Anterior cingulate cortex (tissue), 58 donors: ENCODE measurements around the gene CRADD.

Source experiments
- DNase-seq, 58 donors: peaks; one replicate each; lab custom pipeline; 2025; lab: John Stamatoyannopoulos, UW

CRADD gene

DNA sequence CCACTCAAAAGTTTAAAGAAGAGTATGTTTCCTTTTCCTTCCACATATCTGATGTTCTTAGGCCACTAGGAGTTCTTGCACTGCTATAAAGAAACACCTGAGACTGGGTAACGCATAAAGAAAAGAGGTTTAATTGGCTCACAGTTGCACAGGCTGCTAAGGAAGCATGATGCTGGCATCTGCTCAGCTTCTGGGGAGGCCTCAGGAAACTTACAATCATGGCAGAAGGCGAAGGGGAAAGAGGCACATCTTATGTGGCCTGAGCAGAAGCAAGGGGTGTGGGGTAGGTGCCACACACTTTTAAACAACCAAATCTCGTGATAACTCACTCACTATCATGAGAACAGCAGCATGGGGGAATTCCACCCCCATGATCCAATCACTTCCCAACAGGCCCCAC lies 7.7 kb upstream of the CRADD start:
- DNase-seq, result no peak

DNA sequence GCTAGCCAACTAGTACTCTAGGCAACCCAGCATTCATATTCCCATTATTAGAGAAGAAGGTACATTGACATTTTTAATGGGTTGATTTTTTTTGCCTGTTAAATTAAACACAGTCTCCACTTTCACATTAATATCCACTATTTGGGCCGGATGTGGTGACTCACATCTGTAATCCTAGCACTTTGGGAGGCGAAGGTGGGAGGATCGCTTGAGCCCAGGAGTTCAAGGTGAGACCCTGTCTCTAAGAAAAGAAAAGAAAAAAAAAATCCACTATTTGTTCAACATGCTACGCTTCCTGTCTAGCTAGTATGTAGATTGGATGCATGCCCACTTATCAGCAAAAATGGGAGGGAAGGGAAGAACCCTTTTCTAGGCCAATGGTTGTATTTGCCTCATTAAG lies 7.1 kb upstream of the CRADD start:
- DNase-seq, result no peak

DNA sequence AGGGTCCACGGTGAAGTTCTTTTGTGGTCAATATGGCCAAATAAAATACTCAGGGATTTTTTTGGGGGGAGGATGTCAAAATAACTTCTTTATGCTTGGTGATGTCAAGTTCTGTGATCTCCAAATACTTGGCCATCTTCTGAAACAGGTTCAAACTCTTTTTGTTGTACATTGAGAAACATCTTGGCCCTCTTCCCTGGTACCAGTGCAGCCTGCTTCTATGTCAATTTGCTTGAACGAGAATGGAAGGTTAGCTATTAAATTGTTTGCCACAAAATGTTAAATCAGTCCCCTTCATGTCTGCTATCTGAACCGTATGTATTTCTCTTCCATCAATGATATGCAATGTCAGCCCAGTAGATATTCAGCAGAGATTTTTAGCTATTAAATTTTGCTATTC lies 6.1 kb upstream of the CRADD start:
- DNase-seq, result no peak

DNA sequence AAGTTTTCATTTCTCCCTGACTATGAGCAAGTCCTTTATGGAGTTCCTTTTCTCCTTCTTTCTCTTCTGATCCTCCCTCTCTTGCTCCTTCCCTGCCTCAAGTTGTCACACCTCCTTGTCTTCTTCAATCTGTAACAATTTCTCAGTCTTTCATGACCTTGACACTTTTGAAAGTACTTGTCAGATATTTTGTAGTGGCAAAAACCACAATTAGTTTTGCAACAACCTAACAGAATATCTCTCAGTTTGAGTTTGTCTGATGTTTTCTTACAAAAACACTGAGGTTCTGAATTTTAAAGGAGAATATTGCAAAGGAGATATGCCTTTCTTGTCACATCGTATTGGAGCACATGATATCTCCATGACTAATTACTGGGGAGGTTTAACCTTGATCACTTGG lies 4.1 kb upstream of the CRADD start:
- DNase-seq, result no peak

DNA sequence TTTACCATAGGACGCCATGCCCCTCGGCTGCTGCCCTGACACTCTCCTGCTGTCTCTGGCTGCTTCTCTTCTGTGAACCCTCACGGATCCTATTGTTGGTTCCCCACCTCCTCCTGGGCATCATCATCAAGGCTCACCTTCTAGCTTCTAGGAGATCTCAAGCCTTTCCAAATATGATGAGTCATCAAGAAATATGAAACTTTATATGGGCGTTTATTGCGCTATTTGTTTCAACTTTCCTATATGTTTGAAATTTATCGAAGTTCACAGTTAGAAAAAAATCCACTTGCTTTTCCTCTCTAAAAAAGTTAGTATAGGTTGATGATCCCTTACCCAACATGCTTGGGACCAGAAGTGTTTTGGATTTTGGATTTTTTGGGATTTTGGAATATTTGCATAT lies 2.8 kb upstream of the CRADD start:
- DNase-seq, result no peak

DNA sequence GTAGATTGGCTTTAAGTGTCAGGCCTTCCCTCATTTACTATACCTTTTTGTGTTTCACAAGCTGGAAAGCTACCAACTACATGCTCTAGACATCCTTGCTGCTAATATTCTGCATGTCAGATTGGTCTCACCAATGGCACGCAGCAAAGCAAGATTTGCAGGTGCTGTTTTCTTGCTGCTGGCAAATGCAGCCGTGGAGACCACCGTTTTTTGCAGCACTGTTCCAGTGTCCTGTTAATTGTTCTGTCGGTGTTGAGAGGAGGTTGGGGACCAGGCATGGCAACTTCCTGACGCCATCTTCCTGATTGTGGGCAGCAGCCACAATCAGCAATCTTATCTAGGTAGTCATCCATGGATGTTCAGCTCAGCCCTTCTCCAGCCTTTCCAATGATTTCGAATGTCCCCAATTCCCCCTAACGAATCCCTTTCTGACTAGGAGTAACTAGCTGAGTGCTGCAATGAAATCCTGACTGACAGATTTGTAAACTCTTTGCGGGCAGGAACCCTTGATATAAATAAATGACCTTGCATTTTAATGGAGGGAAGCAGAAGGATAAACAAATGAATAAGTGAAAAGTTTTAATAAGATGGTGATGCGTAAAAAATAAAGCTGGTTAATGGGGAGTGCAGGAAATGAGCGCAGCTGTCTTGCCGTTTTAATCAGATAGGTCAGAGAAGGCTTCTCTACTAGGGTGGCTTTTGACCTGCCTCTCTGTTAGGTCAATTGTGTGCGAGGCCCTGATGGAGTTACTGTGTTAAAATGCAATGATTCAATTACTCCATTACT lies 574 bp upstream of the CRADD start:
- peak in 1 of 58 donors; percentile 2 for DNase-seq

DNA sequence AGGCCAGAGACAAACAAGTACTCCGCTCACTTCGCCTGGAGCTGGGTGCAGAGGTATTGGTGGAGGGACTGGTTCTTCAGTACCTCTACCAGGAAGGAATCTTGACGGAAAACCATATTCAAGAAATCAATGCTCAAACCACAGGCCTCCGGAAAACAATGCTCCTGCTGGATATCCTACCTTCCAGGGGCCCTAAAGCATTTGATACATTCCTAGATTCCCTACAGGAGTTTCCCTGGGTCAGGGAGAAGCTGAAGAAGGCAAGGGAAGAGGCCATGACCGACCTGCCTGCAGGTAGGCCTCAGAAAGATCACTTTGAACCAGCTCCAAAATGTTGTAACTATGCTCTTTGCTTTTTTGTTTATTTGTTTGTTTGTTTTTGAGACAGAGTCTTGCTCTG lies 1.6 kb downstream of the CRADD start:
- DNase-seq, result no peak

DNA sequence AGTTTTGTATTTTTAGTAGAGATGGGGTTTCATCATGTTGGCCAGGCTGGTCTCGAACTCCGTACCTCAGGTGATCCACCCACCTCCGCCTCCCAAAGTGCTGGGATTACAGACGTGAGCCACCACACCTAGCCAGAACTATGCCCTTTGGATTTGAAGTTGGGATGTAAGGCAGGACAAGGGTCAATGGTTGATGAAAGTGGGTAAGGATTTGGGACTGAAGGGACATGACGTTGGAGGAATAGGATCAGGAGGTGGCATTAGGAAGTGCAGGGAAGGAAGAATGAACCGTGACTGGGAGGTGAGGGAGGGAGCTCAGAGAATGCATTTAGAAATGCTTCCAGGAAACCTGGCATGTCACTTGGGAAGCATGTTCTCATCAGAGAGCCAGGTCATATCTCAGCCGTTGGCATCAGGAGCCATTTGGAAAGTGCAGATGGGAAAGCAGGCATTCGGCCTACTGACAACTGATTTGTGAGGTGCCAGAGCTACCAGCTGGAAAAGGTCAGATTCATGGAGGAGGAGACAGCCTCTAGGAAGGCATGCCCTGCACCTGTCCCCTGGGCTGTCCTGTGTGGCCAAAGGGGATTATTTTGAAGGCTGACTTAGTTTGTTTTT lies 2.2 kb downstream of the CRADD start:
- DNase-seq, result no peak

DNA sequence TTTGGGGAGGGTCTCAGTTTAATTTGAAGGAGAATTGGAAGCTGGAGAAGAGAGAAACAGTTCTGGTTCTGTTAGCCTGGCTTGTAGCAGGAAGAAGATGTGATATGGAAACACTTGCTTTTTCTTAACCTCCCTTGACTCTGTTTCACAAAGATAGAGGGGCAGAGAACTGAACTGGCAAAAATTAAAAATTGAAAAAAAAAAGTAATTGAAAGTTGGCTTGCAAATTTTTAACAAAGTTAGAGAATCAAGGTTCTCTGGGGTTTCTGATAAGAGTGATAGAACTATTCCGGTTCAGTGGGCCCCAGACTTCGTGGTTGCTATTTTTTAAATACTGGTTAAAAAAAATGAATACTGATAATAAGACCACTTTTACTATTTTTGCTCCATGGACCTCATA lies 2.8 kb downstream of the CRADD start:
- DNase-seq, result no peak

DNA sequence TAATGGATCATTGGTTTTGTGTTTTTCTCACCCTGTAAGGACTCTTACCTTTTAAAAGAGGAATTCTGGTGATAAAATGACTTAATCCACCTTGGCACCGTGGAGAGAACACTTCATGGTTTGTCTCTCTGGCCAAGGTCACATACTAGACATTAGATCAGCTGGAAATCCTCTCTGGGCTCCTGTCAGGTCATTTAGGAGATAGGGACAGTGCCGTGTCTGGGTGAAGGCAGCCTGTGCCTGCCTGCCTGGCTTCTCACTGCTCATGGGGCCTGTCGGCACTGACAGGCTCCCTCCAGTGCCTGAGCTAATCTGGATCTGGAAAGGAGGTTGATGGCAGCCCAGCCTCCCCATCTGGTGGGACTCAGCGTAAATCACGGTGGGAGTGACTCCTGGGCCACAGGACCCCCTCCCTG lies 5.7 kb downstream of the CRADD start:
- DNase-seq, result no peak

DNA sequence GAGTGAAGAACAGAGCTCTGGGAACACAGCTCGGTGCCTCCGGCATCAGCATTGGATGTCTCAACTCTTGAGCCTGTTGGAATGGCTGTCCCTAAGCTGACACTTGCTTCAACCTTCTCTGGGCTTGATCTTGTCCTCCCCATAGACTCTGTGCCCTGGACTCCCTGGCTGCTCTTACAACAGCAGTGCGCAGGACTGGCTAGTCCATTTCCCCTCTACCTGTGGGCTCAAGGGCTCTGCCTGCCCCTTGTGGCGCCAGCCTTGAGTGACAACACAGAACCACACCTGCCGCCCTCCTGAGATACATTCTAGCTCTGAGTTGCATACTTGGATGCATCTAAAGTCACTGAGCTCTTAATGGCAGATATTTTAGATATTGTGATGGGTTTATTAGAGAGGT lies 6.2 kb downstream of the CRADD start:
- DNase-seq, result no peak

DNA sequence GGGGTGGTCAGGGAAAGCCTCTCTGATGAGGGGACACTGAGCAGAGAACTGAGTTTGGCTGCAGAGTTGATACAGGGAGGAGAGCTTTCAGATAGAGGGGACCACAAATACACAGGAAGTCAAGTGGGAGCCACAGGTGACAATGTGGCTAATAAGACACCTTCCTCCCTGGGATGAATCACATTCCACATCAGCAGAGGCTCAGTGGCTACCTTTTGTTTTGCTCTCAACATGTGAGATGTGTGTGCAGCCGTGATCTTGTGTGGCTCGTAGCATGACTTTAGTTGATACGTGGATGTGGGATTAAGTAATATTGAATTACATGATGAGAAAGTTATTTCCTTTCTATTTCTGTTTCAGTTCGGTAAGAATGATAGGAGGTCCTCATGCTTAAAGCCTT lies 7.5 kb downstream of the CRADD start:
- DNase-seq, result no peak

DNA sequence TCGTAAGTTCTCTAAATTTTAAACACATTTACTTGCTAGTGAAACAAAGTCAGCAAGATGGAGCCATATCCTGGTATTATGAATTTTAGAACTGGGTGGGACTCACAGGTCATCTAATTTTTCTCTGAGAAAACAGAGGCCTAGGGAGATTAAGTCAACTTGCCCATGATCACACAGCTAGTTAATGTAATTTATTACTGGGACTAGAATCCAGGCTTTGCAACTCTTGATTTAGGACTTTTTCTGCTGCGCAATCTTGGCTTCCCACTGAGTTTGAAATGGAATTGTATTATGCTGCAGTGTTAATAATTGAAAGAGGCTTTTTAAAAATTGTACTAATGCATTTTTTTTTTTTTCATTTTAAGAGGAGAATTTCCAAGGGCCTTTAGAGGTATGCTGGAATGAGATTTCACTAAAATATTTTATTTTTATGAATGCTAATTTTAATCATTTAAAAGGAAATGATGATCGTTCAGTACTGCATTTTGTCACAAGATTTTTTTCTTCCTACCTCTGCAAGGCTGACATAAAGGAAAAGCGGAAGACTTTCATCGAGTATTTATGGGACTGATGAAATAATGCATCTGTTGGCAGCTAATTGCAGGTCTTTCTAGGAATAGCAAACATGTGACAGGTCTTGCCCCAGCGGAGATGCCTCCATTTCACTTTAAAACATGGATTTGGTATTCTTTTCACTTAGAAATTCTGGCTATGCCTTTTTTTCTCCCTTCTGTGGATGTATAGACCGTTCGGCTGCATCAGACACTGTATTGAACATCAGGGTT lies 9.6 kb downstream of the CRADD start:
- DNase-seq, result no peak

DNA sequence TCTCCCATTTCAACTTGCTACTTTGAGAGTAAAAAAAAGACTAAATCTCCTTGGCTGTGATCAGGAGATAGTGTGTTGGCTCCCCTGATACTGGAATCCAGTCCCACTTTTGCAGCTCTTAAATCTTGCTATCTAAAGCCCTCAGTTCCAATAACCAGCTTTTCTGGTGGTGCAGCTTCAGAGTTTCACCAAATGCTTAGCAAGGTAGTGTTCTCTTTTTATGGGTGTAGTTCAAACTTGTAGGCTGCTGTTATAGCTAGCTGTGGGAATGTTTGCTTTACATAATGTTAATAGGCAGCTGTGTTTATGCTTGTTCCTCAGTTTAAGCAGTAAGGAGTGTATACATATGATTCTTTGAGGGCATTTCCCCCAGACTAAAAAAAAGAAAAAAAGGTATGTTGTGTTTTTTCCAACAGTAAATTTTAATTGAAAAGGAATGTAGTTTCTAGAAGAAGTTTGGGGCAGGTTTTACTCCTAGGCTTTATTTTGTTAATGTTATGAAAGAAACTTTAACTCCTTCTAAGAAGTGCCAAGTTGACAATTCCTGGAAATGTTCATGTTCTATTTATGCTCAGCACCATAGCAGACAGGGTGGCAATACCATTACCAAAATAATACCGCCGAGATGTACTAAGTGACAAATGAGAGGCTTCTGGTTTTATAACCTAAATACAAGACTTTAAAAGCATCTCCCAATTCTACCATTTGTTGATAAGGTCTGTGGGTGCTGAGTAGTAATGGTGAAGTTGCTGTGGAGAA lies 12.1 kb downstream of the CRADD start:
- no peak for DNase-seq

DNA sequence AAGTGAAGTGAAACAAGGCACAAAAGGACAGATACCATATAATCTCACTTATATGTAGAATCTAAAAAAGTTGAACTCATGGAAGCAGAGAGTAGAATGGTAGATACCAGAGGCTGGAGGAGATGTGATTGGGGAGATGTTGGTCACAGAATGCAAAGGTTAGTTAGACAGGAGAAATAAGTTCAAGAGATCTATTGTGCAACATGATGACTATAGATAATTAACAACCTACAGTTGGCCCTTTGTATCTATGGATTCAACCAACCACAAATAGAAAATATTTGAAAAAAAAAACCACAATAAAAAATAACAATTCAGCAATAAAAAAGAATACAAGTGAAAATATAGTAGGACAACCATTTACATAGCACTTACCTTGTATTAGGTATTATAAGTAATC lies 19.3 kb downstream of the CRADD start:
- DNase-seq, result no peak

DNA sequence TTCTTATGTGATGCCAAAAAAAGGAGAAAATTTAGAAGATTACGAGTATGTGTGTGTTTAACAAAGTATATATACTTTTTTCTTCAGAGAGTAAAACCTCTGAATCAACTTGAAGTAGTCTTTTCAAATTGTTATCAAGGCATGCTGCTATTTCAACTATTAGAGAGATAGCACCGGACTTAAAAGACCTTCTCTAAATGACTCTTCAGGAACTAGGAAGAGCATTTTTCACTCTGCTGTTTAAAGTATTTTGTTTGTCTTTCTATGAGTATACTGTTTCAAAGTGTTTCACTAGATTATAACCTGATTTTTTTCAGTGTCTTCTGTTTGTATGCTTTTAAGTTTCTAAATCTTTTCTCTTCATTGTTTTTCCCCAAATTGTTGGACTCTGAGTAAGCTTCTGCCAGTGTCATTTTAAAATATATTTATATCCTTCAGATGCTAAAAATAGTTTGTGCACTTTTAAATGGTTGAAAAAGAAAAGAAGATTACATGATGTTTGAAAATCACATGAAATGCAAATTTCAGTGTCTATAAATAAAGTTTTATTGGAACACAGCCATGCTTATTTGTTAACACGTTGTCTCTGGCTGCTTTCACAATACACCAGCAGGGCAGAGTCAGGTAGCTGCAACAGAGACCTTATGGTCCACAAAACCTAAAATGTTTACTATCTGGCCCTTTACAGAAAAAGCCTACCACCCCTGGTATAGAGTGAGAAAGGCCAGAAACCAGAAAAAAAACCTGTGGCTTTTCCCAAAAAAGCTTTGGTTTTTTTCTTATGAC lies 21.3 kb downstream of the CRADD start:
- DNase-seq, result no peak

DNA sequence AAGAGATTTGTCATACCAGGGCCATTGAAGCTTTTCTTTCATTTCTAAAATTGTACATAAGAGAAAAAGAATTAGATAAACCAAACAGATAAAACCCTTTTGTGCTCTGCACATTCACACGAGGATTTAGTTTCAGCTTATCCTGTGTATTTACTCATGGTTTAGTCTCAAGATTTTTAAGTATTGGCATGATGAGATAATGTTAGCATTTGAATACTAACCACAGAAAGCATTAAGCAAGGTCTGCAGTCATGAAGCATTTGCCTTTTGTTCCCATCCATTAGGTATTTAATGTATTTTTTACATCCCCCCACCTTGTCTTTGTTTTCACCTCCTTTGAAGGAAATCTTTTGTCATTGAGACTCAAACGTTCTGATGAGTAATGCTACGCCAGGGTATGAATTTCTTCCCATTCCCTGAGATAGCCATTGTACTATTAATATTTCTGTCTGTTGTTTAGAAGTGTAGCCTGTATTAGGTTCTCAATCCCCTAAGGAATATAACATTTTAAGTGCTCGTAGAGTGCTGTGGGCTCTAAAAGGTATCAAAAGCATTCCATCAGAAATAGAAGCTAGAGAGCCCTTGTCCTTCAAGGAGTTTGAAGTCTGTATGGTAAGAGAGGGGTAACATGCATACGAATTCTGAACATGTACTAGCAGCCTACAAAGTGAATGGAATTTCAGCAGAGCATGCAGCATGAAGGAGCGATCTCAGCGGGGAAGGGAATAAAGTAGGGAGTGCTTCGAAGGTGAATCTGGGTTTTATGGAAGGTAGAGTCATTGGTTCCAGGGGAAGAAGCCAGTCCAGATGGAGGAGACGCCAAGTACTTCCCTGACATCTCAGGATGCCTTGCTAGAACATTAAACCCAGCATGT lies 22.3 kb downstream of the CRADD start:
- DNase-seq, result no peak

DNA sequence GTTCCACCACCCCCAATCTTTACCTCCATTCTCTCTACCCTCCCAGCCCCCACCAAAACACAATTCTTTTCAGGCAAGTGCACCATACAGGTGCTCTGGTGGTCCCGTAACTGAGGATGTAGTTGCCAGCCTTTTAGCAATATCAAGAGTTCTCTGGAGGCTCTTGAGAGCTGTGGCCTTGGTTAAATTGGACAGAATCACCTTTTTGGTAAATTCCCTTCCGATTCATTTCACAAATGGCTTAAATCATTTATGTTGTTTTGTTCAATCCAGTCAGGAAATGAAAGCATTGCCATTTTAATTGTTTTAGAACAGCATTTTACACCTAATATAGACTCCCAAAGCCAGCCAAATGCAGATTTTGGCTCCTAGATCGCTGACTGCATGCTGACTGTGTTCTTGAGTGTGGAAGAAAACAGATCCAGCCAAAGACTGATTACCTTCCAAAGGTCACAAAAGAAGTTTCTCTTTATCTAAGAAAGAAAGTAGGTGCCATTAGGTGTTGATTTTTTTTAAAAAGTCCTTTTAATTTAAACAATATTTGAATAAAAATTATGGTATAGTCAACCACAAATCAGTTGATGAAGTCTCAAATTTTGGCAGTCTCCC lies 25.6 kb downstream of the CRADD start:
- DNase-seq, result no peak

DNA sequence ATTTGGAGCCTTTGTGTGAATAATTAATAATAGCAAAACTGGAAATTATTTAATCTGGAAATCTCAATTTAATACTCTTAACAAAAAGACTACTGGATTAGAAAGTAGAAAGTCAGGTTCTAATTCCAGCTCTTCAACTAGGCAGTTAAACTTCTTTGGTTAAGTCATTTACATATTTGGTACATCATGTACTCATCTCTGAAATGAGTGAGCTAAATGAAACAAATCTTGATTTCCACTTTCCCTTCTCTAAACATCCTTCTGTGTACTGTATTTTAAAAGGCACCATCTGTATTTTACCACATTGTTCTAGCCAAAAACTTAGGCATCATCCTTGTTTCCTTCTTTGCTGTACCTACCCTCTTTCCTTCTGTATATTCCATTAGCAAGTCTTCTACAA lies 26.9 kb downstream of the CRADD start:
- DNase-seq, result no peak
